ENCODE results near the gene THSD7B.
"Not testable (repeated sequence)": the region's sequence is repeated elsewhere in the genome, so short reads cannot be mapped to it uniquely, and the experiment has no call there.

Gene THSD7B

DNA sequence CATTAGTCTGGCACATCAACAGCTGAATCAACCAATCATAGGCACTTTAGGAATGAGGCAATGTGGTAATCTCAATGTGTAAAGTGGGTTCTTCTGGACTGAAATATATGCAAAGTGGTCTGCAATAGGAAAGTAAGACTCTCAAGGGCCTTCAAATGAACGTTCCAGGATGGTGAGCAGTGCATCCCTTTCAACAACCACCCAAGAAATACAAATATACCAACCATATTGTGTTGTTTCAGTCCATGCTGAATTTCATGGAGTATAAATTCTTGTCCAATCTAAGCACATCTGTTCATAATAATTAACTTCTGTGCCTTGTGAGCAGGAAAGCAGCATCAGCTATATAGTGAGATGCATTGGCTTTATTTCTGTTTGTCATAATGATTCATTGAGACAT lies 556.2 kb downstream of the THSD7B start:
- TF ChIP-seq, protein P1, sequence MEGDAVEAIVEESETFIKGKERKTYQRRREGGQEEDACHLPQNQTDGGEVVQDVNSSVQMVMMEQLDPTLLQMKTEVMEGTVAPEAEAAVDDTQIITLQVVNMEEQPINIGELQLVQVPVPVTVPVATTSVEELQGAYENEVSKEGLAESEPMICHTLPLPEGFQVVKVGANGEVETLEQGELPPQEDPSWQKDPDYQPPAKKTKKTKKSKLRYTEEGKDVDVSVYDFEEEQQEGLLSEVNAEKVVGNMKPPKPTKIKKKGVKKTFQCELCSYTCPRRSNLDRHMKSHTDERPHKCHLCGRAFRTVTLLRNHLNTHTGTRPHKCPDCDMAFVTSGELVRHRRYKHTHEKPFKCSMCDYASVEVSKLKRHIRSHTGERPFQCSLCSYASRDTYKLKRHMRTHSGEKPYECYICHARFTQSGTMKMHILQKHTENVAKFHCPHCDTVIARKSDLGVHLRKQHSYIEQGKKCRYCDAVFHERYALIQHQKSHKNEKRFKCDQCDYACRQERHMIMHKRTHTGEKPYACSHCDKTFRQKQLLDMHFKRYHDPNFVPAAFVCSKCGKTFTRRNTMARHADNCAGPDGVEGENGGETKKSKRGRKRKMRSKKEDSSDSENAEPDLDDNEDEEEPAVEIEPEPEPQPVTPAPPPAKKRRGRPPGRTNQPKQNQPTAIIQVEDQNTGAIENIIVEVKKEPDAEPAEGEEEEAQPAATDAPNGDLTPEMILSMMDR (IDR thresholded peaks at IDR 0.05; ENCODE audit: control insufficient read depth, insufficient read depth, low read depth, low read length, missing control alignments): no peak
- H3K4me3 ChIP-seq (ENCODE audit: control insufficient read depth, low read depth, low read length): no peak overlapping the region
- DNase-seq (ENCODE audit: low read depth): no peak

DNA sequence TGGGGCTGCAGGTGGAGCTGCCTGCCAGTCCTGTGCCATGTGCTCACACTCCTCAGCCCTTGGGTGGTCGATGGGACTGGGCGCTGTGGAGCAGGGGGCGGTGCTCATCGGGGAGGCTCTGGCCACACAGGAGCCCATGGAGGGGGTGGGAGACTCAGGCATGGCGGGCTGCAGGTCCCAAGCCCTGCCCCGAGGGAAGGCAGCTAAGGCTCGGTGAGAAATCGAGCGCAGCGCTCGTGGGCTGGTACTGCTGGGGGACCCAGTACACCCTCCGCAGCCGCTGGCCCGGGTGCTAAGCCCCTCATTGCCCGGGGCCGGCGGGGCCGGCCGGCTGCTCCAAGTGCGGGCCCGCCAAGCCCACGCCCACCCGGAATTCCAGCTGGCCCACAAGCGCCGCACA lies 566.2 kb downstream of the THSD7B start:
- not testable (repeated sequence) for DNase-seq (ENCODE audit: low read depth); H3K4me3 ChIP-seq (ENCODE audit: control insufficient read depth, low read depth, low read length)

DNA sequence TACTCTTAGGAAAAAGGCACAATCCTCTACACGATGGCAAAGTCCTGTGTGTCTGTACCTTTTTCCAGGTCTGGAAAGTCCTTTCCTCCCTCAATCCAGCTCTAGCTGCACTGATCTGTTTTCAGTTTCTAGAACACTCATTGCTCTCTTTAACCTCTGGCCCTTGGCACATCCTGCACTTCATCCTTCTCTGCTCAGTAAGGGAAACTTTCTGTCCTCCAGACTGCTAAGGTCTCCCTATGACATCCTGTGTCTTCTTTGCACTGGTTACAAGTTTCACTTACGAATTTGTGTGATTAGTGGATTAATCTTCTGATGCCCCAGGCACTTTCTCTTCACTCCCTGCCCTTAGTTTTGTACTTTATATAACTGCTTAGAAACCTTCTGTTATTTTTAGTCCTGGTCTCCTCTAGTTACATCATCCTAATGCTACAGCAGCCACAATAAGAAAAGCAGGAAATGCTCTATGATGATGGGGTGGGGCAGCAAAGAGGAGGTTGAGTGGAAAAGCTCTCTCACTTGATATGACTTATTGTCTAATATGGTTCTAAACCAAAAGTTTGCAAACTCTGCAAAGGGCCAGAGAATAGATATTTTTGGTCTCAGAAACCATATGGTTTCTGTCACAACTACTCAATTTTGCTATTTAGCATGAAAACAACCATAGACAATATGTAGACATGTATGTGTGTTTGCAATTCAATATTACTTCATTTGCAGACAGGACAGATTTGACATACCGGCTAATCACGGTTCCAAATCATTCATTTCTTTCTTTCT lies 568.2 kb downstream of the THSD7B start:
- DNase-seq (ENCODE audit: low read depth): no peak
- TF ChIP-seq, protein P1 (IDR thresholded peaks at IDR 0.05; ENCODE audit: control insufficient read depth, insufficient read depth, low read depth, low read length, missing control alignments): no peak
- H3K4me3 ChIP-seq (ENCODE audit: control insufficient read depth, low read depth, low read length): no peak overlapping the region

DNA sequence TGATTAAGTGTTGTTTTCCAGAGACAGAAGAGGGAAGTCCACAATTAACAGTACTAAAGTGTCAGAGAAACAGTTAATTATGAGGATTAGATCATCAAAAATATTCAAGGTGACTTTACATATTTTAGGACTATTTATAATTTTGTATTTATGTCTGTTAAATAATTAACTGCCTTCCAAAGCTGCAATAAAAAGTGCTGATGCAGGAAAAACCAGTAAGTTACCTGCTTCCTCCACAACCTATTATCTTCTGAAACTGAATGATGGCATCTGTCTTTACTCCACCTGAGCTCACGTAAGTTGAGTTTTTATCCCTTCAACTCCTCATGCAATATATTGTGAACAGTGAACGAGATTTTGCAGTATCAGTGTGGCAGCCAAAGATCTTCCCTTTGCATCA lies 570.7 kb downstream of the THSD7B start:
- TF ChIP-seq, protein P1 (IDR thresholded peaks at IDR 0.05; ENCODE audit: control insufficient read depth, insufficient read depth, low read depth, low read length, missing control alignments): no peak
- H3K4me3 ChIP-seq (ENCODE audit: control insufficient read depth, low read depth, low read length): no peak overlapping the region
- no peak for DNase-seq (ENCODE audit: low read depth)

DNA sequence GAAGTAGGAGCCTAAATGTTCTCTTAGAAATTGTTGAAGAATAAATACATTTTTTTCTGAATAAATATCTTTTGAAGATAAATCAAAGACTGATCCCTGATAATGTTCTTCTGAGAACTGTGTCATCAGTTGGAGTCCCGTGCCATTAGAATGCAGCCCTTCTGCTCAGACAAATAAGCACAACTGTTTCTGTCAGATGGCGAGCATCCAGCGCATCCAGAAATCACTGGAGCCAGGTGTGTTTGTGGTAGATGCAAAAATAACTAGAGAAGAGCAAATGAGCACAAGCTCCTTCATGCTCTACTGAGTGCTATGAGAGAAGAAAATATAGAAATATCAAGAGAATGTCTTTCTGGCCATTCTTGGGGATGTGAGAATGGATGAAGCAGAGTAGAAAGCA lies 573.7 kb downstream of the THSD7B start:
- TF ChIP-seq, protein P1 (IDR thresholded peaks at IDR 0.05; ENCODE audit: control insufficient read depth, insufficient read depth, low read depth, low read length, missing control alignments): no peak
- H3K4me3 ChIP-seq (ENCODE audit: control insufficient read depth, low read depth, low read length): no peak overlapping the region
- no peak for DNase-seq (ENCODE audit: low read depth)

DNA sequence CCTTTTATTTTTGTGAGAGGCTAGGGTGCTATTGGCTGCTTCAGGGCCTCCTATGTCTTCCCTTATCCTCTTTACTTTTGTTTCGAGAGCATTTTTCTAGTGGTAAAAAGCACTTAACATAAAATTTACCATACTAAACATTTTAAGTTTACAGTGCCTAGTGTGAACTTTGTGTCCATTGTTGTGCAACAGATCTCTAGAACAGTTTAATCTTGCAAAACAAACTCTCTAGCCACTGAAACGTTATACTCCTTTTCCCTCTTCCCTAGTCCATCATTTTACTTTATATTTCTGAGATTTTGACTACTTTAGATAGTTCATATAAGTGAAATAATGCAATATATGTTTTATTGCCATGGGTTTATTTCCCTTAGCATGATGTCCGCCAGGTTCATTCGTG lies 580.6 kb downstream of the THSD7B start:
- H3K4me3 ChIP-seq (ENCODE audit: control insufficient read depth, low read depth, low read length): no peak overlapping the region
- no peak for DNase-seq (ENCODE audit: low read depth)
- TF ChIP-seq, protein P1 (IDR thresholded peaks at IDR 0.05; ENCODE audit: control insufficient read depth, insufficient read depth, low read depth, low read length, missing control alignments): no peak

DNA sequence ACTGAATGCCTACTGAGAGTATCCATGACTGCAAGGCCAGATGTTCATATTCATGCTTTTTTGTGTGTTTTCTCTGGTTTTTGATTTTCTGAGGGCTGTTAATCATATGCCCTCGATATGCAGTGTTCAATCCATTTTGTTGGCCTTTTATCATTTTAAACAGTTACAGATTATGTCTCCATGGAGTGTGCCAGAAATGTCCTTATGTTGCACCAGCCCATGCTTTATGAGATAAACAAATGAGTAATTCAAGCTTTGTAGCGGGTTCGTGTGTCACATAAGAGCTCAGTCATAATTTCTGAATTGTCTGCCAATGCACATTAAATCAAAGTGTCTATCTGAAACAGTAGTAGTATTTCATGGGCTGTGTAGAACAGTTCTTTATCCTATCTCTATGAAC lies 583.0 kb downstream of the THSD7B start:
- TF ChIP-seq, protein P1 (IDR thresholded peaks at IDR 0.05; ENCODE audit: control insufficient read depth, insufficient read depth, low read depth, low read length, missing control alignments): no peak
- no peak for DNase-seq (ENCODE audit: low read depth)

More for the DNA sequence above, 583.0 kb downstream of the THSD7B start:
- H3K4me3 ChIP-seq (ENCODE audit: control insufficient read depth, low read depth, low read length): no peak overlapping the region

Measured in AG09309 (cell line).